HG03520 (cell line): ENCODE measurements around the gene SPTAN1.
"Not testable (repeated sequence)": the region's sequence is repeated elsewhere in the genome, so short reads cannot be mapped to it uniquely, and the experiment has no call there.

Source experiments
- ATAC-seq: cut with Tn5 transposase; IDR thresholded peaks from one replicate; pipeline ENCODE4 v1.9.1; 2021; ENCODE audit warnings: mild to moderate bottlenecking, moderate library complexity; ENCODE audit not compliant: unreplicated experiment

The SPTAN1 gene

DNA sequence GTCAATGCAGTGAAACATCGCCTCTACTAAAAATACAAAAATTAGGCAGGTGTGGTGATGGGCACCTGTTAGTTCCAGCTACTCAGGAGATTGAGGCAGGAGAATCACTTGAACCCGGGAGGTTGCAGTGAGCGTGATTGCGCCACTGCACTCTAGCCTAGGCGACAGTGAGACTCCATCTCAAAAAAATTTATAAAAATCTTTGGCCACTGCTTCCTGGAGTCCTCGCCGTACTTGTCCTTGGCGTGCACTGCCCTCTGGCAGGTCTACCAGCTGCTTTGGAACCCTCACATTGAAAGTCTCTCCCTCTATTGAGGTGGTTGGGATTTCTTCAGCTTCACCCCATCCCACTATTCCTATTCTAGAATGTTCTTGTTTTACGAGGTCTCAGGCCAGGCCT, 79.2 kb downstream of the SPTAN1 start:
- no peak for ATAC-seq

DNA sequence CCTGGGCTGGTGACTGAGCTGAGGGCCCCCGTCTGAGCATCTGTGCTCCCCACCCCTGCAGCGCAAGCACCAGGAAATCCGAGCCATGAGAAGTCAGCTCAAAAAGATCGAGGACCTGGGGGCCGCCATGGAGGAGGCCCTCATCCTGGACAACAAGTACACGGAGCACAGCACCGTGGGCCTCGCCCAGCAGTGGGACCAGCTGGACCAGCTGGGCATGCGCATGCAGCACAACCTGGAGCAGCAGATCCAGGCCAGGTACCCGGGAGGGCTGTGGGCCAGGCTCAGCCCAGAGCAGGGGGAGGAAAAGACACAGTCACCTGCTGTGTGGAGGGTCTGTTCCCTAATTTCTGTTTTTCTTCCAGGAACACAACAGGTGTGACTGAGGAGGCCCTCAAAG, 79.7 kb downstream of the SPTAN1 start:
- ATAC-seq: no peak

DNA sequence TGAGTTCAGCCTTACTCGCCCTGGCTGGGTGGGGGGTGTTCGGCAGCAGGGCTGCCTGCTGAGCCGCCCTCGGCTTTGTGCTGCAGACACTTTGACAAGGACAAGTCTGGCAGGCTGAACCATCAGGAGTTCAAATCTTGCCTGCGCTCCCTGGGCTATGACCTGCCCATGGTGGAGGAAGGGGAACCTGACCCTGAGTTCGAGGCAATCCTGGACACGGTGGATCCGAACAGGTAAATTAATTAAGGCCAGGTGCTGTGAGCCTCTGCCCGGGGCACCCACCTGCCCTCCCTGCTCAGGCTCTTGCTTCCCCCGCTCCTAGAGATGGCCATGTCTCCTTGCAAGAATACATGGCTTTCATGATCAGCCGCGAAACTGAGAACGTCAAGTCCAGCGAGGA, 80.1 kb downstream of the SPTAN1 start:
- no peak for ATAC-seq

GRCh38 chr9:128633057-128633456, 80.7 kb downstream of the SPTAN1 start:
- no peak for ATAC-seq

- ATAC-seq: no peak
Observed at GRCh38 chr9:128633601-128634000, 81.2 kb downstream of the SPTAN1 start.

GRCh38 chr9:128634111-128634510, 81.7 kb downstream of the SPTAN1 start:
- no peak for ATAC-seq

DNA sequence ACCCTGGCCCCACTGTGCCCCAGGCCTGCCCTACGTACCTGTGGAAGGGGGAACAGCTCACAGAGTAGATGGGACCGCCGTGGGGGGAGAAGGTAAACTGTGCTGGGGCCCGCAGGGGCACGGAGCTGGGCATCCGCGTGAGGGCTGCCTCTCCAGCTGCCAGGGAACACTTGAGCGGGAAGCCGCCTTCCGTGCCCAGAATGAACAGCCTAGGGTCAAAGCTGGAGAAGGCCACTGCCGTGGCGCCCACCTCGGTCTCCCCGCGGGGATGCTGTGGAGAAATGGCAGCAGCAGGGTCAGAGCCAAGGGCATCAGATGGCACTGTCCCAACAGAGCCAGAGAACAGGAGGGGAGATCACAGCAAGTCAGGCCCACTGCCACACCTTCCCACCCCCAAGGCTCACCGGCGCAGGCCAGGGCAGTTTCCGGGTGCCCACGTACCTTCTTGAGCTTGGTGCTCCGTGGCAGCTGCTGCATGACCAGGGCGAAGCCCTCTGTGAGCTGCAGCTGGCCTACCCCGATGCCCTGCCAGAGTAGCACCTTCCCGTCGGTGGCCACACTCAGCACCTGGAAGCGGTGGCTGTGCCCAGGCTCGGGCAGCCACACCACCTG, 82.4 kb downstream of the SPTAN1 start:
- ATAC-seq: no peak

- no peak for ATAC-seq
Observed at GRCh38 chr9:128635266-128636023, 83.1 kb downstream of the SPTAN1 start.

- no peak for ATAC-seq
Observed at GRCh38 chr9:128636024-128636390, 83.6 kb downstream of the SPTAN1 start.

GRCh38 chr9:128636556-128637530, 84.5 kb downstream of the SPTAN1 start:
- no peak for ATAC-seq

DNA sequence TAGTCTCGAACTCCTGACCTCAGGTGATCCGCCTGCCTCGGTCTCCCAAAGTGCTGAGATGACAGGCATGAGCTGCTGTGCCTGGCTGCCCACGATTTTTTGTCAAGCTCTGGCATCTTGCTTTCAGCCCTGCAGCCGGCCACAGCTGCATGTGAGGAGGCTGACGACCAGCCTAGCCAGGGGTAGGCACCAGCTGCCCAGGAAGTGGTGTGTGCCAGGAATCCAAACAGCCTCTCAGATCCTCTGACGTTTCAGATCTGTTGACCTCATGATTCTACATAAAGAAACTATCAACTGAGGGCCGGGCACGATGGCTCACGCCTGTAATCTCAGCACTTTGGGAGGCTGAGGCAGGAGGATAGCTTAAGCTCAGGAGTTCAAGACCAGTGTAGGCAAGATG, 85.3 kb downstream of the SPTAN1 start:
- ATAC-seq: no peak

- ATAC-seq: no peak
Observed at GRCh38 chr9:128638580-128638979, 86.2 kb downstream of the SPTAN1 start.

DNA sequence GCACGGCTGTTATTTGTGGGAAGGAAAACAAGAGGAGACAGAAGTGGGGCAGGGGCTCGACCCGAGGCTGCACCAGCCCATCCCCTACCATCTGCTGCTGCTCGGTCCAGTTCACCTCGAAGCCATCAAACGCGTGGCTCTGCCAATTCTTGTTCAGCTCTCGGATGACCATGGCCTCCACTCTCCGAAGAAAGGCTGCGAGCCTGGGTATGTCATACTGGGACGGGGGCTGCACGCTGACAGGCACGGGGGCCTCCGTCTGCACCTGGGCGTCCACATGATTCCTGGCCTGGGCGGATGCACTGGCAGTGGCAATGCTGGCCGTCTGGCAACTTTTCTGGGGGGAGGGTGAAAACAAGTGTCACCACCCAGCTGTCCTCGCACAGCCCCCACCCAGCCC, 88.2 kb downstream of the SPTAN1 start:
- ATAC-seq: no peak

DNA sequence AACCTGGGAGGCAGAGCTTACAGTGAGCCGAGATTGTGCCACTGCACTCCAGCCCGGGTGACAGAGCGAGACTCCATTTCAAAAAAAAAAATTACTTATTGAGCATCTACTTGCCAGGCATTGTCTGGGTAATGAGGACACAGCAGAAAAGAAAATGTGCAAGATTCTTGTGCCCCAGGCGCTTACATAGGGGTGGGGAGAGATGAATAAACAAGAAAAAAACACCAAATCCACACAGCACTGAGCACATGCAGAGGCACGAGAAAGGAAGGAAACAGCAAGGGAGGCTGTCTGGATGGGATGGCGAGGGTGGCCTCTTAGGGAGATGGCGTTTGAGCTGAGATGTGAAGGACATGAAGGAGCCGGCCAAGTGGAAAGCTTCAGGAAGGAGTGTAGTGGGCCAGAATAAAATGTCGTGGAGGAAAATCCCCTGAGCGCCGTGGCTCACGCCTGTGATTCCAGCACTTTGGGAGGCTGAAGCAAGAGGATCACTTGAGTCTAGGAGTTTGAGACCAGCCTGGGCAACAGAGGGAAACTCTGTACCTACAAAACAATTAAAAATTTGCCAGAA, 90.4 kb downstream of the SPTAN1 start:
- ATAC-seq: no peak

- ATAC-seq: peak; percentile 51
Observed at GRCh38 chr9:128643519-128644300, 91.3 kb downstream of the SPTAN1 start.

GRCh38 chr9:128648206-128648605, 95.8 kb downstream of the SPTAN1 start:
- ATAC-seq: not testable (repeated sequence)

DNA sequence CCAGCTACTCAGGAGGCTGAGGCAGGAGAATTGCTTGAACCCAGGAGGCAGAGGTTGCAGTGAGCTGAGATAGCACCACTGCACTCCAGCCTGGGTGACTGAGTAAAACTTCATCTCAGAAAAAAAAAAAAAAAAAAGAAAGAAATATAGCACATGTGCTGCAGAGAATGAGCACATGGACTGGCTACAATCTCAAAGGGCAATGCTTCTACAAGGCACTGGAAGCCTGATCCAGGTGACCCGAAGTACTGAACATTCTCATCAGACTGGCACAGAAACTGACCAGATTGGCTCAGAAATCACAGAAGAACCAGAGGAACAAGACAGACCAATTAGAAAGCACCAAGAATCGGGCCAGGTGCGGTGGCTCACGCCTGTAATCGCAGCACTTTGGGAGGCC, 99.4 kb downstream of the SPTAN1 start:
- ATAC-seq: no peak

DNA sequence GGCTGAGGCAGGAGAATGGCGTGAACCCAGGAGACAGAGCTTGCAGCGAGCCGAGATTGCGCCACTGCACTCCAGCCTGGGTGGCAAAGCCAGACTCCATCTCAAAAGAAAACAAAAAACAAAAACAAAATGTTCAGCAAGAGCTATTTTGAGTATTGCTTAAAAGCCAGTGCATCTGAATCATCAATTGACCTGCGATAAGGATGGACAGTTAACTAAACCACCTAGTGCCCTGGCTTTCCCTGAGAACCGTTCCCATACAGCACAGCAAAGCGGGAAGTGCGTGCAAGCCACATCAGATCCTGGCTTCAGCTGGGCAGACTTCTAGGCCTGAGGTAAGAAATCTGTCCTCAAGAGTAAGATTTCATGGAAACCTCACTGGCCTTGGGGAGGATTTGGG, 101.5 kb downstream of the SPTAN1 start:
- no peak for ATAC-seq

DNA sequence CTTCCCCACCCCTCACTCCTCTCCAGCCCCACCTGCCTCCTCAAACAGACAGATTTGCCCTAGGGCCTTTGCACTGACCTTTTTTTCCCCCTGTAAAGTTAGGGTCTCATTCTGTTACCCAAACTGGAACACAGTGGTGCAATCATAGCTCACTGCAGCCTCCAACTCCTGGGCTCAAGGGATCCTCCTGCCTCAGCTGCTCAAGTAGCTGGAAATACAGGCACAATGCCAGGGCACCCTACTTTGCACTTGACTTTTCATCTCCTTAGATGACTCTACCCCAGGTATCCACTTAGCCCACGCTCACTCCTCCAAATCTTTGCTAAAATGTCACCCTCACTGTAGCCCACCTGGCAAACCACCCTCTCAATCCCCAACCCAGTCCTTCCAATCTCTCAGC, 102.1 kb downstream of the SPTAN1 start:
- ATAC-seq: no peak
